Lower leg skin (tissue), 4 donors: ENCODE results near the gene SYCE3. TPM values are rescaled to one million over a fixed set of nuclear protein-coding genes. Genes with fewer than 3 reads are reported as not detected.

Source experiments
- DNase-seq, 2 donors: peaks; one replicate each; pipeline ENCODE4 v3.0.0-alpha.2; 2019; ENCODE audit warnings: low spot score in 2 of 2
- H3K4me3 ChIP-seq: fragments of 200-600 bp; sonication (generic); 2 replicates; pipeline ENCODE4 v1.5.1; 2017; ENCODE audit warnings: mild to moderate bottlenecking, low read depth; ENCODE audit not compliant: poor library complexity, severe bottlenecking
- CTCF ChIP-seq, 3 donors: fragments of 450-650 bp; IDR thresholded peaks; one replicate each; pipeline ENCODE4 v1.5.1; 2016; ENCODE audit warnings: antibody characterized with exemption in 3 of 3, mild to moderate bottlenecking in 3 of 3, moderate library complexity in 2 of 3
- POLR2A ChIP-seq, 2 donors: fragments of 450-650 bp; IDR thresholded peaks; one replicate each; pipeline ENCODE4 v1.6.1; 2016 to 2017; ENCODE audit warnings: antibody characterized with exemption in 2 of 2, mild to moderate bottlenecking in 1 of 2, moderate library complexity in 1 of 2
- WGBS, 2 donors: methylation state at CpG; one replicate each; pipeline ENCODE4 v1.1.5; 2018; 5-methylcytosine and 5-hydroxymethylcytosine counted together
- intact Hi-C: fragments of 100-400 bp; cut with DNase I; formaldehyde crosslinking; loops from one replicate; pipeline ENCODE4 v1.15.0; 2023; ENCODE audit warnings: low total_unique reads
- total RNA-seq, 4 donors: library from RNA; depleted of rRNA; stranded (reverse); fragments of >200 nt; gene quantifications; one replicate each; pipeline ENCODE4 v1.1.0, GENCODE V29; 2016

The SYCE3 gene
- total RNA-seq, 4 donors from 2014 or later = not detected

- TF ChIP-seq POLR2A (IDR thresholded peaks at IDR 0.05) (no peak), CTCF (IDR thresholded peaks at IDR 0.05) (no peak)
- H3K4me3 ChIP-seq = no peak overlapping the region
- intact Hi-C loops = no loop called here
- 91 to 96% methylated on average over 10 to 11 of the region's 11 CpGs for WGBS, 2 donors
- no peak for DNase-seq
These were observed 10.2 kb upstream of the SYCE3 start for GRCh38 chr22:50572965-50573364.

GRCh38 chr22:50571264-50572175 is 8.8 kb upstream of the SYCE3 start:
- intact Hi-C loops = no loop called here
- DNase-seq = no peak
- 89 to 91% methylated on average over 25 to 26 of the region's 26 CpGs for WGBS, 2 donors
- H3K4me3 ChIP-seq = no peak overlapping the region
- TF ChIP-seq POLR2A (IDR thresholded peaks at IDR 0.05) (no peak), CTCF (IDR thresholded peaks at IDR 0.05) (no peak)

- WGBS, 2 donors = 94 to 99% methylated on average over 9 to 12 of the region's 12 CpGs
- no peak overlapping the region for H3K4me3 ChIP-seq
- no peak for DNase-seq
- TF ChIP-seq POLR2A (IDR thresholded peaks at IDR 0.05) (no peak), CTCF (IDR thresholded peaks at IDR 0.05) (no peak)
- intact Hi-C loops = no loop called here
These were observed 8.1 kb upstream of the SYCE3 start for GRCh38 chr22:50570861-50571260.

GRCh38 chr22:50569896-50570535 is 7.3 kb upstream of the SYCE3 start:
- WGBS, 2 donors = 93 to 95% methylated on average over 10 to 13 of the region's 13 CpGs
- TF ChIP-seq POLR2A (IDR thresholded peaks at IDR 0.05) = no peak
- TF ChIP-seq CTCF (IDR thresholded peaks at IDR 0.05) = no peak
- intact Hi-C loops = no loop called here
- DNase-seq = no peak
- no peak overlapping the region for H3K4me3 ChIP-seq

- 85 to 88% methylated on average over 8 of the region's 8 CpGs for WGBS, 2 donors
- TF ChIP-seq POLR2A (IDR thresholded peaks at IDR 0.05) (no peak), CTCF (IDR thresholded peaks at IDR 0.05) (no peak)
- no peak for DNase-seq
- H3K4me3 ChIP-seq = no peak overlapping the region
- intact Hi-C loops = no loop called here
These were observed 6.3 kb upstream of the SYCE3 start for GRCh38 chr22:50569041-50569459.
